Neuronal stem cell (in vitro differentiated cells): Measurements from ENCODE around the gene PLD5. TPM values are rescaled to one million over a fixed set of nuclear protein-coding genes. Genes with fewer than 3 reads are reported as not detected.

Experiments
- DNase-seq: peaks from one replicate; pipeline ENCODE4 v3.0.0-alpha.2; 2013; ENCODE audit warnings: low spot score
- H2AFZ ChIP-seq: one replicate; pipeline ENCODE4 v1.6.1; 2013; ENCODE audit warnings: mild to moderate bottlenecking, low read length, inconsistent platforms
- H2AK5ac ChIP-seq: 2 replicates; pipeline ENCODE4 v1.6.1; 2013; ENCODE audit warnings: low read depth, mild to moderate bottlenecking, inconsistent platforms, low read length, moderate library complexity, mixed read lengths
- H2BK120ac ChIP-seq: 2 replicates; pipeline ENCODE4 v1.6.1; 2013; ENCODE audit warnings: low read depth, mild to moderate bottlenecking, inconsistent platforms, low read length, moderate library complexity, mixed read lengths
- H2BK12ac ChIP-seq: one replicate; pipeline ENCODE4 v1.6.1; 2013; ENCODE audit warnings: low read length, inconsistent platforms
- H2BK15ac ChIP-seq: 2 replicates; pipeline ENCODE4 v1.6.1; 2013; ENCODE audit warnings: mild to moderate bottlenecking, low read length, inconsistent platforms, mixed read lengths
- H2BK5ac ChIP-seq: one replicate; pipeline ENCODE4 v1.6.1; 2013; ENCODE audit warnings: inconsistent platforms, mild to moderate bottlenecking, low read length, moderate library complexity
- H3K14ac ChIP-seq: one replicate; pipeline ENCODE4 v1.6.1; 2013; ENCODE audit warnings: low read length, inconsistent platforms
- H3K18ac ChIP-seq: 2 replicates; pipeline ENCODE4 v1.6.1; 2013; ENCODE audit warnings: low read length, inconsistent platforms
- H3K23ac ChIP-seq: 2 replicates; pipeline ENCODE4 v1.6.1; 2013; ENCODE audit warnings: low read depth, mild to moderate bottlenecking, mixed read lengths, low read length, inconsistent platforms; ENCODE audit not compliant: poor library complexity
- H3K27ac ChIP-seq: replicated peaks from 3 replicates; pipeline ENCODE4 v1.5.1; 2013; ENCODE audit warnings: low read length, inconsistent platforms
- H3K27me3 ChIP-seq, 3 experiments: 2 replicates each; pipeline ENCODE4 v1.6.1; 2013; ENCODE audit warnings: low read length in 3 of 3, mild to moderate bottlenecking in 2 of 3, inconsistent platforms in 1 of 3, low read depth in 1 of 3, mixed read lengths in 1 of 3, moderate library complexity in 1 of 3; ENCODE audit not compliant: control insufficient read depth in 3 of 3, insufficient read depth in 3 of 3
- H3K36me3 ChIP-seq, 2 donors: replicated peaks in 1 of 2; 2 replicates each; pipeline ENCODE4 v1.6.1; 2013; ENCODE audit warnings: low read length in 2 of 2; ENCODE audit not compliant: control insufficient read depth in 2 of 2, insufficient read depth in 2 of 2
- H3K4ac ChIP-seq: 2 replicates; pipeline ENCODE4 v1.6.1; 2013; ENCODE audit warnings: inconsistent platforms, mild to moderate bottlenecking, low read length, moderate library complexity
- H3K4me1 ChIP-seq, 2 donors: 1 replicate in 1 of 2; 2 replicates in 1 of 2; pipeline ENCODE4 v1.6.1; 2013; ENCODE audit warnings: low read length in 2 of 2, low read depth in 1 of 2; ENCODE audit not compliant: control insufficient read depth in 2 of 2, insufficient read depth in 1 of 2
- H3K4me2 ChIP-seq: one replicate; pipeline ENCODE4 v1.6.1; 2013; ENCODE audit warnings: mild to moderate bottlenecking, low read length, inconsistent platforms; ENCODE audit not compliant: insufficient read depth, poor library complexity, severe bottlenecking
- H3K4me3 ChIP-seq, 2 donors: 2 replicates each; pipeline ENCODE4 v1.5.1; 2013; ENCODE audit warnings: low read length in 2 of 2, mild to moderate bottlenecking in 2 of 2, inconsistent platforms in 1 of 2, moderate library complexity in 1 of 2
- H3K79me1 ChIP-seq: one replicate; pipeline ENCODE4 v1.6.1; 2013; ENCODE audit warnings: low read depth, mild to moderate bottlenecking, inconsistent platforms, low read length, moderate library complexity
- H3K9ac ChIP-seq: one replicate; pipeline ENCODE4 v1.6.1; 2013; ENCODE audit warnings: mild to moderate bottlenecking, low read depth, low read length, inconsistent platforms; ENCODE audit not compliant: poor library complexity
- H3K9me3 ChIP-seq, 2 donors: replicated peaks in 1 of 2; 2 replicates each; pipeline versions ENCODE3 to v1.6.1; 2013; ENCODE audit warnings: low read length in 2 of 2, mild to moderate bottlenecking in 2 of 2, inconsistent platforms in 1 of 2, low read depth in 1 of 2, mixed read lengths in 1 of 2, moderate library complexity in 1 of 2; ENCODE audit not compliant: control insufficient read depth in 2 of 2, insufficient read depth in 1 of 2
- H4K8ac ChIP-seq: one replicate; pipeline ENCODE4 v1.6.1; 2013; ENCODE audit warnings: low read depth, mild to moderate bottlenecking, inconsistent platforms, low read length, moderate library complexity
- H4K91ac ChIP-seq: one replicate; pipeline ENCODE4 v1.6.1; 2013; ENCODE audit warnings: low read length, low read depth, mild to moderate bottlenecking, inconsistent platforms; ENCODE audit not compliant: poor library complexity
- WGBS, 2 donors: extraction: QIAGEN DNeasy Blood & Tissue Kit; methylation state at CpG; one replicate each; pipeline ENCODE4 v1.1.7; 2013; ENCODE audit warnings: missing lambda C conversion rate in 2 of 2, mixed read lengths in 1 of 2; ENCODE audit not compliant: insufficient read length in 2 of 2, insufficient replicate concordance in 1 of 2; ENCODE audit errors: extremely low coverage in 2 of 2; 5-methylcytosine and 5-hydroxymethylcytosine counted together
- polyA plus RNA-seq, 2 experiments: library from polyadenylated mRNA; stranded (reverse); fragments of 200-250 nt; gene quantifications; one replicate each; pipeline ENCODE4 v1.2.3, GENCODE V29; 2013

The PLD5 gene
- 3.0 TPM for polyA plus RNA-seq (2013, experiment 1 of 2)
- 2.9 TPM for polyA plus RNA-seq (2013, experiment 2 of 2)

GRCh38 chr1:242524571-242525359 lies at the start of gene PLD5:
Gene PLD5 (minus strand): TSS chr1:242524697.
- peaks cover 0 to 39% (median 10%) of the 10 kb centered on the region in 3 experiments for H3K27me3 ChIP-seq
- H3K4ac ChIP-seq = no peak within 1 kb of the TSS
- H3K27ac ChIP-seq = peak within 1 kb of the TSS; percentile 72
- DNase-seq = peak; percentile 35
- peak within 1 kb of the TSS; percentile 97 for H2BK12ac ChIP-seq
- peak within 1 kb of the TSS; percentile 96 for H4K8ac ChIP-seq
- H3K9ac ChIP-seq = peak within 1 kb of the TSS; percentile 89
- peak within 1 kb of the TSS; percentile 99 for H3K18ac ChIP-seq
- H2BK15ac ChIP-seq = peak within 1 kb of the TSS; percentile 97
- no peaks in the 10 kb centered on the region for H3K79me1 ChIP-seq
- WGBS, 2 donors = no CpG with 5 or more reads among the region's 77 CpGs
- H2AFZ ChIP-seq = peak within 1 kb of the TSS; percentile 99
- no peak within 1 kb of the TSS for H3K23ac ChIP-seq
- no peaks in the 10 kb centered on the region for H3K36me3 ChIP-seq
- H2BK5ac ChIP-seq = peak within 1 kb of the TSS; percentile 87
- H3K4me2 ChIP-seq = peak within 1 kb of the TSS; percentile 99
- H3K4me3 ChIP-seq = peak within 1 kb of the TSS; percentile 52 to 97
- H3K4me1 ChIP-seq = peaks cover 2 to 4% of the 10 kb centered on the region in 2 donors
- peak within 1 kb of the TSS; percentile 87 for H2BK120ac ChIP-seq
- peak within 1 kb of the TSS; percentile 56 for H2AK5ac ChIP-seq
- H3K9me3 ChIP-seq = no peaks in the 10 kb centered on the region
- H3K14ac ChIP-seq = peak within 1 kb of the TSS; percentile 82
- H4K91ac ChIP-seq = peak within 1 kb of the TSS; percentile 72

- Histone ChIP-seq H3K9me3 (no peaks in the 10 kb centered on the region), H3K4me2 (no peak overlapping the region), H2BK5ac (no peak overlapping the region), H3K4ac (no peak overlapping the region), H2BK15ac (no peak overlapping the region), H3K4me1 (no peaks in the 10 kb centered on the region), H3K14ac (no peak overlapping the region), H3K36me3 (no peaks in the 10 kb centered on the region), H3K9ac (no peak overlapping the region), H2BK120ac (no peak overlapping the region), H3K18ac (no peak overlapping the region), H3K27ac (no peak overlapping the region), H3K23ac (no peak overlapping the region), H2BK12ac (no peak overlapping the region), H3K79me1 (no peaks in the 10 kb centered on the region), H4K8ac (no peak overlapping the region), H2AK5ac (no peak overlapping the region), H3K27me3 (peaks cover 0 to 39% (median 0%) of the 10 kb centered on the region in 3 experiments), H3K4me3 (no peak overlapping the region), H2AFZ (no peak overlapping the region), H4K91ac (no peak overlapping the region)
- DNase-seq = no peak
- no CpG with 5 or more reads among the region's 1 CpG for WGBS, 2 donors
These were observed 45.4 kb upstream of the PLD5 start for GRCh38 chr1:242569867-242570266.

- no peak overlapping the region for H2AK5ac ChIP-seq
- peaks cover 0 to 35% (median 0%) of the 10 kb centered on the region in 3 experiments for H3K27me3 ChIP-seq
- no peak overlapping the region for H3K14ac ChIP-seq
- H2BK5ac ChIP-seq = no peak overlapping the region
- no peak overlapping the region for H2BK15ac ChIP-seq
- H3K36me3 ChIP-seq = no peaks in the 10 kb centered on the region
- no peak overlapping the region for H4K8ac ChIP-seq
- no peak overlapping the region for H2BK12ac ChIP-seq
- no peaks in the 10 kb centered on the region for H3K4me1 ChIP-seq
- H3K4me2 ChIP-seq = no peak overlapping the region
- H3K4ac ChIP-seq = no peak overlapping the region
- no peak overlapping the region for H4K91ac ChIP-seq
- no peak overlapping the region for H2BK120ac ChIP-seq
- no peak overlapping the region for H3K18ac ChIP-seq
- H3K79me1 ChIP-seq = no peaks in the 10 kb centered on the region
- no CpG with 5 or more reads among the region's 9 CpGs for WGBS, 2 donors
- no peak overlapping the region for H2AFZ ChIP-seq
- H3K4me3 ChIP-seq = no peak overlapping the region
- no peak overlapping the region for H3K23ac ChIP-seq
- no peak overlapping the region for H3K27ac ChIP-seq
- no peaks in the 10 kb centered on the region for H3K9me3 ChIP-seq
- H3K9ac ChIP-seq = no peak overlapping the region
- DNase-seq = no peak
These were observed 44.2 kb upstream of the PLD5 start for GRCh38 chr1:242568666-242569065.

GRCh38 chr1:242567596-242567995 lies 43.1 kb upstream of the PLD5 start:
- Histone ChIP-seq H3K4me2 (no peak overlapping the region), H3K36me3 (no peaks in the 10 kb centered on the region), H3K4ac (no peak overlapping the region), H3K27me3 (peaks cover 0 to 35% (median 0%) of the 10 kb centered on the region in 3 experiments), H2BK120ac (no peak overlapping the region), H2BK15ac (no peak overlapping the region), H2AK5ac (no peak overlapping the region), H3K79me1 (no peaks in the 10 kb centered on the region), H3K9ac (no peak overlapping the region), H3K4me3 (no peak overlapping the region), H3K18ac (no peak overlapping the region), H3K14ac (no peak overlapping the region), H3K27ac (no peak overlapping the region), H3K23ac (no peak overlapping the region), H4K8ac (no peak overlapping the region), H2BK12ac (no peak overlapping the region), H3K9me3 (no peaks in the 10 kb centered on the region), H3K4me1 (no peaks in the 10 kb centered on the region), H4K91ac (no peak overlapping the region), H2BK5ac (no peak overlapping the region), H2AFZ (no peak overlapping the region)
- DNase-seq = no peak
- WGBS, 2 donors = no CpG with 5 or more reads among the region's 3 CpGs
